HepG2 (cell line): ENCODE results near the gene NPS. TPM values are rescaled to one million over a fixed set of nuclear protein-coding genes. Genes with fewer than 3 reads are reported as not detected.

ENCODE experiments used
- CBX1 ChIP-seq: IDR thresholded peaks from one replicate; pipeline ENCODE4 v1.6.1; 2016; ENCODE audit warnings: antibody characterized with exemption, low read depth
- CENPT ChIP-seq: sonication (generic); formaldehyde crosslinking; IDR thresholded peaks from 2 replicates; pipeline ENCODE4 v1.8.0; 2022; ENCODE audit warnings: low read depth, mild to moderate bottlenecking, moderate library complexity, missing genetic modification reagents
- FOXM1 ChIP-seq: sonication (generic); formaldehyde crosslinking; IDR thresholded peaks from 2 replicates; pipeline ENCODE4 v1.5.0; 2020; ENCODE audit warnings: missing genetic modification reagents
- HNRNPL ChIP-seq: fragments of 200-400 bp; formaldehyde crosslinking; IDR thresholded peaks from 2 replicates; pipeline ENCODE4 v1.6.1; 2017; ENCODE audit warnings: mild to moderate bottlenecking, low read depth, low read length
- MTA3 ChIP-seq: sonication (generic); formaldehyde crosslinking; IDR thresholded peaks from 2 replicates; pipeline ENCODE4 v1.4.0; 2020; ENCODE audit warnings: missing genetic modification reagents
- SYNCRIP ChIP-seq: fragments of 200-400 bp; formaldehyde crosslinking; IDR thresholded peaks from 2 replicates; pipeline ENCODE4 v1.6.1; 2018; ENCODE audit warnings: mild to moderate bottlenecking, low read depth, low read length; ENCODE audit not compliant: insufficient read depth
- ZFP36L1 ChIP-seq: sonication (generic); formaldehyde crosslinking; IDR thresholded peaks from 2 replicates; pipeline ENCODE4 v1.8.0; 2022; ENCODE audit warnings: mild to moderate bottlenecking, missing genetic modification reagents, moderate library complexity
- ZNF674 ChIP-seq: sonication (generic); formaldehyde crosslinking; IDR thresholded peaks from 2 replicates; pipeline ENCODE4 v1.5.0; 2020; ENCODE audit warnings: low read depth, mild to moderate bottlenecking, missing genetic modification reagents
- polyA plus RNA-seq, 8 experiments: library from polyadenylated mRNA; depleted of rRNA in 3 of 8; stranded (reverse) in 7 of 8; unstranded in 1 of 8; fragments of >200 nt; fragmentation: Illumina TruSeq in 4 of 8; extraction: Trizol in 4 of 8; gene quantifications; 2 replicates each; pipeline versions ENCODE4 v1.2.1 to v1.2.3, GENCODE V29; 2011 to 2016; ENCODE audit warnings: low read depth in 4 of 8, missing spikeins in 1 of 8, mixed read lengths in 1 of 8; ENCODE audit not compliant: insufficient read depth in 1 of 8
- total RNA-seq, 5 experiments: library from RNA; depleted of rRNA; stranded (reverse); fragments of >200 nt; fragmentation: Illumina TruSeq; extraction: Trizol; gene quantifications; 2 replicates each; pipeline ENCODE4 v1.2.3, GENCODE V29; 2016; ENCODE audit warnings: low read depth in 1 of 5
- TF ChIP-seq, protein P1 (sequence below), 2 experiments: sonication (generic) in 1 of 2; formaldehyde crosslinking in 1 of 2; IDR thresholded peaks; 2 replicates each; pipeline versions ENCODE4 v1.5.1 to v1.6.1; 2011 to 2020; ENCODE audit warnings: borderline replicate concordance in 1 of 2, low read depth in 1 of 2, low read length in 1 of 2, mild to moderate bottlenecking in 1 of 2, missing genetic modification reagents in 1 of 2, moderate library complexity in 1 of 2
- TF ChIP-seq, protein P2 (sequence below): IDR thresholded peaks from 2 replicates; pipeline ENCODE4 v1.6.1; 2012; ENCODE audit warnings: low read depth, low read length, improper control_type of control experiment
- TF ChIP-seq, protein P3 (sequence below): sonication (generic); formaldehyde crosslinking; IDR thresholded peaks from 2 replicates; pipeline ENCODE4 v1.5.1; 2020; ENCODE audit warnings: missing genetic modification reagents, mild to moderate bottlenecking, borderline replicate concordance
- TF ChIP-seq, protein P4 (sequence below): sonication (generic); formaldehyde crosslinking; IDR thresholded peaks from 2 replicates; pipeline ENCODE4 v1.9.0; 2022; ENCODE audit warnings: low read depth, missing genetic modification reagents

Gene NPS
- total and polyA plus RNA-seq, 2 of the 13 experiments (the other 11 are each of a cell fraction or from before 2014, with no cell fraction given): not detected

DNA sequence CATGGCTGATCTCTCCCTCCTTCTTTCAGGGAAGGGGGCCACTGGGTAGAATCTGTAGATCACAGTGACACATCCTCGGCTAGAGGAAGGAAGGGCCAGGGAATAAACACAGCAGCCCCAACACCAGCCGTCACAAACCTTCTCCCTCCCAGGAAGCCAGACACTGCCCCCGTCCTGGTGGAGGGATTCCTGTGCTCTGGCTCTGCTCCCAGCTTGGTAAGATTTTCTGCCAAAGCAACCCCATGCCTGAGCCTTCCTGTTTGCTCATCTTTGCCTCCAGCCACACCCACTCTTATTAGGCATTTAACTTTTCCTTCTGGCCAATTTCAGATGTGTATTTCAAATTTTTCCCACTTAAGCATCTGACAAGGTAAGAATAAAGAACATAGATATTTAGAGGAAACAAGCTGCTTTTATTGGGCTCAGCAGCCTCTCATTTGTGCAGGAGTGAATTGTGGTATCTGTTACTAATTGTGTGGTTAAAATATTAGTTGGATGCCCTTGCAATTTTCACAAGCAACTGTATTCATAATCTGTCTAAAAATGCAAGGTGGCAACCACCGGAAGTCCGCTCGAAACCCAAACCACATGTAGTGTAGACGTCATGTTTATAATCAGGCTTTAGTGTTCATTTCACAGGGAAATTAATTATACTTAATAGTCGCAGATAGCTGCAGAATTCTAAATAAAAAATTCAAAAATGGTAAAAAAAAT, 13.2 kb upstream of the NPS start (continued):
- TF ChIP-seq, protein P1, sequence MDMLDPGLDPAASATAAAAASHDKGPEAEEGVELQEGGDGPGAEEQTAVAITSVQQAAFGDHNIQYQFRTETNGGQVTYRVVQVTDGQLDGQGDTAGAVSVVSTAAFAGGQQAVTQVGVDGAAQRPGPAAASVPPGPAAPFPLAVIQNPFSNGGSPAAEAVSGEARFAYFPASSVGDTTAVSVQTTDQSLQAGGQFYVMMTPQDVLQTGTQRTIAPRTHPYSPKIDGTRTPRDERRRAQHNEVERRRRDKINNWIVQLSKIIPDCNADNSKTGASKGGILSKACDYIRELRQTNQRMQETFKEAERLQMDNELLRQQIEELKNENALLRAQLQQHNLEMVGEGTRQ (IDR thresholded peaks at IDR 0.05; ENCODE audit: low read depth, low read length): no peak
- TF ChIP-seq, protein P1 (CRISPR knock-in tag; IDR thresholded peaks at IDR 0.05; ENCODE audit: borderline replicate concordance): no peak
- TF ChIP-seq, protein P2, sequence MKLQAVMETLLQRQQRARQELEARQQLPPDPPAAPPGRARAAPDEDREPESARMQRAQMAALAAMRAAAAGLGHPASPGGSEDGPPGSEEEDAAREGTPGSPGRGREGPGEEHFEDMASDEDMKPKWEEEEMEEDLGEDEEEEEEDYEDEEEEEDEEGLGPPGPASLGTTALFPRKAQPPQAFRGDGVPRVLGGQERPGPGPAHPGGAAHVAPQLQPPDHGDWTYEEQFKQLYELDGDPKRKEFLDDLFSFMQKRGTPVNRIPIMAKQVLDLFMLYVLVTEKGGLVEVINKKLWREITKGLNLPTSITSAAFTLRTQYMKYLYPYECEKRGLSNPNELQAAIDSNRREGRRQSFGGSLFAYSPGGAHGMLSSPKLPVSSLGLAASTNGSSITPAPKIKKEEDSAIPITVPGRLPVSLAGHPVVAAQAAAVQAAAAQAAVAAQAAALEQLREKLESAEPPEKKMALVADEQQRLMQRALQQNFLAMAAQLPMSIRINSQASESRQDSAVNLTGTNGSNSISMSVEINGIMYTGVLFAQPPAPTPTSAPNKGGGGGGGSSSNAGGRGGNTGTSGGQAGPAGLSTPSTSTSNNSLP: no peak
- TF ChIP-seq HNRNPL (no peak), CENPT (CRISPR knock-in tag) (no peak), CBX1 (no peak), FOXM1 (CRISPR knock-in tag) (no peak), SYNCRIP (no peak), ZNF674 (CRISPR knock-in tag) (no peak), ZFP36L1 (CRISPR knock-in tag) (no peak), MTA3 (CRISPR knock-in tag) (no peak)
- TF ChIP-seq, protein P3, sequence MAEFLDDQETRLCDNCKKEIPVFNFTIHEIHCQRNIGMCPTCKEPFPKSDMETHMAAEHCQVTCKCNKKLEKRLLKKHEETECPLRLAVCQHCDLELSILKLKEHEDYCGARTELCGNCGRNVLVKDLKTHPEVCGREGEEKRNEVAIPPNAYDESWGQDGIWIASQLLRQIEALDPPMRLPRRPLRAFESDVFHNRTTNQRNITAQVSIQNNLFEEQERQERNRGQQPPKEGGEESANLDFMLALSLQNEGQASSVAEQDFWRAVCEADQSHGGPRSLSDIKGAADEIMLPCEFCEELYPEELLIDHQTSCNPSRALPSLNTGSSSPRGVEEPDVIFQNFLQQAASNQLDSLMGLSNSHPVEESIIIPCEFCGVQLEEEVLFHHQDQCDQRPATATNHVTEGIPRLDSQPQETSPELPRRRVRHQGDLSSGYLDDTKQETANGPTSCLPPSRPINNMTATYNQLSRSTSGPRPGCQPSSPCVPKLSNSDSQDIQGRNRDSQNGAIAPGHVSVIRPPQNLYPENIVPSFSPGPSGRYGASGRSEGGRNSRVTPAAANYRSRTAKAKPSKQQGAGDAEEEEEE: no peak
- TF ChIP-seq, protein P4, sequence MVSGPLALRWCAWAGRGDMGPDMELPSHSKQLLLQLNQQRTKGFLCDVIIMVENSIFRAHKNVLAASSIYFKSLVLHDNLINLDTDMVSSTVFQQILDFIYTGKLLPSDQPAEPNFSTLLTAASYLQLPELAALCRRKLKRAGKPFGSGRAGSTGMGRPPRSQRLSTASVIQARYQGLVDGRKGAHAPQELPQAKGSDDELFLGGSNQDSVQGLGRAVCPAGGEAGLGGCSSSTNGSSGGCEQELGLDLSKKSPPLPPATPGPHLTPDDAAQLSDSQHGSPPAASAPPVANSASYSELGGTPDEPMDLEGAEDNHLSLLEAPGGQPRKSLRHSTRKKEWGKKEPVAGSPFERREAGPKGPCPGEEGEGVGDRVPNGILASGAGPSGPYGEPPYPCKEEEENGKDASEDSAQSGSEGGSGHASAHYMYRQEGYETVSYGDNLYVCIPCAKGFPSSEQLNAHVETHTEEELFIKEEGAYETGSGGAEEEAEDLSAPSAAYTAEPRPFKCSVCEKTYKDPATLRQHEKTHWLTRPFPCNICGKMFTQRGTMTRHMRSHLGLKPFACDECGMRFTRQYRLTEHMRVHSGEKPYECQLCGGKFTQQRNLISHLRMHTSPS (CRISPR knock-in tag): no peak
